Endothelial cell of umbilical vein (primary cell): ENCODE data around the gene TRAPPC10. TPM values are rescaled to one million over a fixed set of nuclear protein-coding genes. Genes with fewer than 3 reads are reported as not detected.

Experiments used
- BruUV-seq: library from RNA; stranded (reverse); fragments of 400-500 nt; replicated peaks from 2 replicates; lab custom pipeline; 2021; lab: Mats Ljungman, UMichigan
- CTCF ChIA-PET: fragments of 300-600, 350-600 bp; sonication (Branson Sonifier 250); formaldehyde crosslinking; loops from one replicate; lab custom pipeline; 2021; ENCODE audit warnings: antibody characterized with exemption, inconsistent platforms; lab: Charles Lee
- POLR2A ChIA-PET: fragments of 300-600, 350-600 bp; sonication (Branson Sonifier 250); formaldehyde crosslinking; loops from one replicate; lab custom pipeline; 2021; ENCODE audit warnings: antibody characterized with exemption, inconsistent platforms; lab: Charles Lee
- DNase-seq: peaks from one replicate; pipeline ENCODE4 v3.0.0-alpha.2; 2011; ENCODE audit warnings: low read depth, low spot score
- FAIRE-seq: peaks from 2 replicates; lab custom pipeline; 2011; peaks lifted over from hg19 to GRCh38; lab: Jason Lieb, UNC
- H2AFZ ChIP-seq: 2 replicates; pipeline ENCODE4 v1.6.0; 2012; ENCODE audit warnings: low read depth, low read length, control low read depth, inconsistent platforms
- H3K27ac ChIP-seq: 2 replicates; pipeline ENCODE4 v1.5.1; 2011; ENCODE audit warnings: low read depth, mild to moderate bottlenecking, control low read depth, low read length, moderate library complexity; ENCODE audit not compliant: insufficient read depth
- H3K27me3 ChIP-seq, 2 experiments: 2 replicates each; pipeline versions ENCODE4 v1.6.0 to v1.6.1; 2011; ENCODE audit warnings: low read length in 2 of 2, mixed read lengths in 1 of 2; ENCODE audit not compliant: control insufficient read depth in 2 of 2, insufficient read depth in 2 of 2
- H3K36me3 ChIP-seq, 2 experiments: 2 replicates in 1 of 2; 3 replicates in 1 of 2; pipeline ENCODE4 v1.5.1; 2011; ENCODE audit warnings: low read length in 2 of 2, mild to moderate bottlenecking in 1 of 2, moderate library complexity in 1 of 2; ENCODE audit not compliant: control insufficient read depth in 2 of 2, insufficient read depth in 2 of 2; ENCODE audit errors: extremely low read depth in 1 of 2
- H3K4me1 ChIP-seq: 3 replicates; pipeline ENCODE4 v1.5.1; 2011; ENCODE audit warnings: mild to moderate bottlenecking, low read length; ENCODE audit not compliant: control insufficient read depth, insufficient read depth; ENCODE audit errors: extremely low read depth
- H3K4me2 ChIP-seq: 2 replicates; pipeline ENCODE4 v1.6.1; 2011; ENCODE audit warnings: low read length, control low read depth, mixed read lengths; ENCODE audit not compliant: insufficient read depth
- H3K4me3 ChIP-seq, 3 experiments: fragments of 200-600 bp in 1 of 3; sonication (generic), shearing (Covaris generic) in 1 of 3; replicated peaks in 1 of 3; 2 replicates each; pipeline ENCODE4 v1.5.1; 2011 to 2016; ENCODE audit warnings: control low read depth in 3 of 3, low read length in 3 of 3, mild to moderate bottlenecking in 2 of 3, inconsistent platforms in 1 of 3, low read depth in 1 of 3, moderate library complexity in 1 of 3; ENCODE audit not compliant: insufficient read depth in 1 of 3
- H3K79me2 ChIP-seq: 2 replicates; pipeline ENCODE4 v1.6.0; 2012; ENCODE audit warnings: low read length, inconsistent platforms; ENCODE audit not compliant: control insufficient read depth, insufficient read depth
- H3K9ac ChIP-seq: replicated peaks from 2 replicates; pipeline ENCODE3; 2011; ENCODE audit warnings: low read length, control low read depth; ENCODE audit not compliant: insufficient read depth; ENCODE audit errors: extremely low read depth
- H3K9me1 ChIP-seq: replicated peaks from 3 replicates; pipeline ENCODE4 v1.6.0; 2011; ENCODE audit warnings: mild to moderate bottlenecking, low read length; ENCODE audit not compliant: control insufficient read depth, insufficient read depth; ENCODE audit errors: extremely low read depth
- H3K9me3 ChIP-seq: replicated peaks from 2 replicates; pipeline ENCODE4 v1.5.1; 2012; ENCODE audit warnings: low read length, inconsistent platforms; ENCODE audit not compliant: control insufficient read depth, insufficient read depth
- H4K20me1 ChIP-seq: replicated peaks from 2 replicates; pipeline ENCODE3; 2011; ENCODE audit warnings: mild to moderate bottlenecking, low read length; ENCODE audit not compliant: control insufficient read depth, insufficient read depth; ENCODE audit errors: extremely low read depth
- CTCF ChIP-seq, 2 donors: IDR thresholded peaks; 1 replicate in 1 of 2; 2 replicates in 1 of 2; pipeline ENCODE4 v1.5.1; 2011; ENCODE audit warnings: low read length in 2 of 2, mild to moderate bottlenecking in 2 of 2, moderate library complexity in 2 of 2, control low read depth in 1 of 2, inconsistent platforms in 1 of 2, low read depth in 1 of 2; ENCODE audit not compliant: insufficient read depth in 1 of 2; ENCODE audit errors: extremely low read depth in 1 of 2
- EZH2 ChIP-seq: IDR thresholded peaks from 2 replicates; pipeline ENCODE4 v1.6.1; 2012; ENCODE audit warnings: borderline replicate concordance, low read depth, mild to moderate bottlenecking, moderate library complexity, low read length, inconsistent platforms; ENCODE audit not compliant: severe bottlenecking
- FOS ChIP-seq: IDR thresholded peaks from 2 replicates; pipeline ENCODE4 v1.6.1; 2011; ENCODE audit warnings: mild to moderate bottlenecking, low read length, moderate library complexity, borderline replicate concordance; ENCODE audit not compliant: insufficient read depth
- GATA2 ChIP-seq: IDR thresholded peaks from 2 replicates; pipeline ENCODE4 v1.7.0; 2011; ENCODE audit warnings: low read depth, mild to moderate bottlenecking, moderate library complexity, mixed read lengths, low read length; ENCODE audit not compliant: insufficient read length, insufficient read depth
- JUN ChIP-seq: IDR thresholded peaks from 2 replicates; pipeline ENCODE4 v1.6.1; 2011; ENCODE audit warnings: borderline replicate concordance, low read depth; ENCODE audit not compliant: insufficient read length, insufficient read depth
- MAX ChIP-seq: IDR thresholded peaks from 2 replicates; pipeline ENCODE4 v1.6.1; 2011; ENCODE audit not compliant: insufficient read depth, insufficient read length
- MYC ChIP-seq: IDR thresholded peaks from one replicate; pipeline ENCODE4 v1.6.1; 2011; ENCODE audit warnings: mild to moderate bottlenecking, low read depth, low read length
- POLR2A ChIP-seq: IDR thresholded peaks from 2 replicates; pipeline ENCODE4 v1.6.1; 2012; ENCODE audit warnings: low read depth, mild to moderate bottlenecking, control low read depth, low read length
- POLR2AphosphoS5 ChIP-seq: IDR thresholded peaks from 2 replicates; pipeline ENCODE4 v1.6.1; 2012; ENCODE audit warnings: low read depth, mild to moderate bottlenecking, control low read depth, low read length, moderate library complexity; ENCODE audit not compliant: insufficient read depth
- dilution Hi-C: fragments of 300-500 bp; cut with MboI; formaldehyde crosslinking; loops from one replicate; pipeline ENCODE4 v1.15.0; 2019; ENCODE audit warnings: low sequenced_read_pairs; ENCODE audit not compliant: extremely low pct_ligation_motif_present
- intact Hi-C: fragments of 100-400 bp; cut with micrococcal nuclease; formaldehyde crosslinking; loops from one replicate; pipeline ENCODE4 v1.10.0; 2022
- polyA plus RNA-seq, 4 experiments: library from polyadenylated mRNA; depleted of rRNA in 3 of 4; stranded (reverse) in 3 of 4; unstranded in 1 of 4; fragments of >200 nt; gene quantifications; 2 replicates each; pipeline versions ENCODE4 v1.2.1 to v1.2.3, GENCODE V29; 2011 to 2012; ENCODE audit warnings: missing spikeins in 1 of 4
- total RNA-seq: library from RNA; stranded (reverse); gene quantifications from 2 replicates; pipeline ENCODE4 v1.2.3, GENCODE V29; 2021

Gene TRAPPC10
- total and polyA plus RNA-seq, 2 donors (not counting 3 experiments of a cell fraction or from before 2014, with no cell fraction given) = 21.5 to 33.6 TPM

GRCh38 chr21:44071359-44072104, 59.4 kb downstream of the TRAPPC10 start:
- no peak overlapping the region for H2AFZ ChIP-seq
- no peaks in the 10 kb centered on the region for H3K9me1 ChIP-seq
- ChIA-PET POLR2A (no interaction called here), CTCF (no interaction called here)
- H3K27me3 ChIP-seq = no peaks in the 10 kb centered on the region
- intact Hi-C loops = no loop called here
- H3K4me3 ChIP-seq = no peak overlapping the region
- no TSS peak for BruUV-seq
- H3K36me3 ChIP-seq = peaks cover 14 to 18% of the 10 kb centered on the region in 2 experiments
- dilution Hi-C loops = no loop called here
- H3K9me3 ChIP-seq = no peaks in the 10 kb centered on the region
- H3K4me1 ChIP-seq = no peaks in the 10 kb centered on the region
- no peak overlapping the region for H3K9ac ChIP-seq
- no peak for DNase-seq
- H3K79me2 ChIP-seq = peaks cover 9% of the 10 kb centered on the region
- no peak overlapping the region for H3K27ac ChIP-seq
- no peak for TF ChIP-seq POLR2AphosphoS5
- TF ChIP-seq EZH2 = no peak
- TF ChIP-seq FOS = no peak
- TF ChIP-seq POLR2A = no peak
- no peak for TF ChIP-seq JUN
- TF ChIP-seq CTCF (IDR thresholded peaks at IDR 0.05; ENCODE audit: extremely low read depth in 1 of 2, insufficient read depth in 1 of 2, low read depth in 1 of 2, low read length in 2 of 2) = no peak
- no peak for TF ChIP-seq MYC
- no peak for TF ChIP-seq MAX
- TF ChIP-seq GATA2 = no peak
- H4K20me1 ChIP-seq = no peaks in the 10 kb centered on the region
- no peak for FAIRE-seq
- H3K4me2 ChIP-seq = no peak overlapping the region
